ENCODE results near the gene CNOT10.
"Not testable (repeated sequence)": the region's sequence is repeated elsewhere in the genome, so short reads cannot be mapped to it uniquely, and the experiment has no call there.

CNOT10 gene, protein sequence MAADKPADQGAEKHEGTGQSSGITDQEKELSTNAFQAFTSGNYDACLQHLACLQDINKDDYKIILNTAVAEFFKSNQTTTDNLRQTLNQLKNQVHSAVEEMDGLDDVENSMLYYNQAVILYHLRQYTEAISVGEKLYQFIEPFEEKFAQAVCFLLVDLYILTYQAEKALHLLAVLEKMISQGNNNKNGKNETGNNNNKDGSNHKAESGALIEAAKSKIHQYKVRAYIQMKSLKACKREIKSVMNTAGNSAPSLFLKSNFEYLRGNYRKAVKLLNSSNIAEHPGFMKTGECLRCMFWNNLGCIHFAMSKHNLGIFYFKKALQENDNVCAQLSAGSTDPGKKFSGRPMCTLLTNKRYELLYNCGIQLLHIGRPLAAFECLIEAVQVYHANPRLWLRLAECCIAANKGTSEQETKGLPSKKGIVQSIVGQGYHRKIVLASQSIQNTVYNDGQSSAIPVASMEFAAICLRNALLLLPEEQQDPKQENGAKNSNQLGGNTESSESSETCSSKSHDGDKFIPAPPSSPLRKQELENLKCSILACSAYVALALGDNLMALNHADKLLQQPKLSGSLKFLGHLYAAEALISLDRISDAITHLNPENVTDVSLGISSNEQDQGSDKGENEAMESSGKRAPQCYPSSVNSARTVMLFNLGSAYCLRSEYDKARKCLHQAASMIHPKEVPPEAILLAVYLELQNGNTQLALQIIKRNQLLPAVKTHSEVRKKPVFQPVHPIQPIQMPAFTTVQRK

DNA sequence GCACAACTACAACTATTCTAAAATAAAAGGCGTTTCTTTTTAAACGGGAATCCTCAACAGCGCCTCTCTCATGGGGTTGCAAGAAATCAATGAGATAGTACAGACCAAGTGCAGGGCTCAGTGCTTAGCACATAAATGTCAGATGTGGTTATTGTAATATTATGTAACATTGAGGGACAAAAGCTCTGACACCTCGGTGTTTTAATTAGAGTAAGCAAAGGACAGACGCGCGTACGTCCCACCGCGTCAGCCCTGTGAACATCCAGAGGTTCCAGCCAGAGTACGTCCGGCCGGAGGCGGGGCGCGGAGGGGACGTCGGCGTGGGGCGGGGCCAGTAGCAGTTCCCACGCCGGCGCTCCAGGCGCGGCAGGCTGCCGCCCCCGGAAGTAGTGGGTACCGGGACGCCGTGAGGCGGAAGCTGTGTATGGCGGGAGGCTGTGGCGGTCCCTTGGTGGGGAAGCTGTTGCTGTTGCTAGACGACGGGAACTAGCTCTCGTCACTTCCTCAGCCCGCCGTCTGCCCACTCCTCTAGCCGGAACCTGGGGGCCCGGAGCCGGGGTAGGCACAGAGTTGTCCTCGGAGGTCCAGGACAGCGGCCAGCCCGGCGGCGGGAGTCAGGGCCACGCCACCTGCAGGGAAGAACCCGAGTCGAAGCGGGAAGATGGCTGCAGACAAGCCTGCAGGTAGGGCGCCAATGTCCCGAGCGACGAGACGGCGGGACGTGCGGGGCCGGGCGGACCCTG is at the start of gene CNOT10:
CNOT10 (plus strand) TSS at position 389 of the 743 bp plus-strand sequence; CDS start at position 662, 273 bp downstream.
- DNase-seq: peak; percentile 85 to 96 (median 92)

DNA sequence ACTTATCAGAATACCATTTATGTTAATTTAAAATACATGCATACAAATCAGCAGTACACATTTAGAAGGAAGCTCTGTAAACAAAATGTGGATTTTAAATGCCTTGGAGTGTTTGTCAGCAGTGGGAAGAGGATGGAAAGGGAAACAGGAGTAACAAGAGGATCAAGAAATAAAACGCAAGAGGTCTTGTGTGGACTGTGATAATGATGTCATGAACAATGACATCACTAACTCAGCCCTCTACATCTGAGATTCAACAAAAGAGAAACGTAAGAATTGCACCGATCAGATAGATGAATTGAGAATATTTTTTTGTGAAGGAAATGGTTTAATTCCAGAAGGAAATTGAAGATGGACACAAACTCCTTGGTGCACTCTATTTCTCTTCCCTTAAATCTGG is 44.0 kb upstream of the CNOT10 start:
- DNase-seq: no peak

DNA sequence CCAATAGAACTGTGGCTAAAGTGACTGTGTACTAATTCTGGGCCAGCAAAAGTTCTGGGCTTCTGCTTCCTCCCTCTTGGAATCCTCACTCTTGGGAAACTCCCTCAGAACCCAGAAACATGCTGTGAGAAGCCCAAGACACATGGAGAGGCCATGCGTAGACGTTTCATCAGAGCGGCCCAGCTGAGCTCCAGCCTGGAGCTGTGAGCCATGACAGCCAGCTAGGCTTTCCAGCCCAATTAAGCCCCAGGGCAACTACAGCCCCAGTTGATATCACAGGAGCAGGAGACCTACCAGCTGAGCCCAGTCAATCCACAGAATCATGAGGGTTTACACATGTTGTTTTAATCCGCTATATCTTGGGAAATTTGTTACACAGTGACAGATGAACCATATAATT is 43.6 kb upstream of the CNOT10 start:
- no peak for DNase-seq

DNA sequence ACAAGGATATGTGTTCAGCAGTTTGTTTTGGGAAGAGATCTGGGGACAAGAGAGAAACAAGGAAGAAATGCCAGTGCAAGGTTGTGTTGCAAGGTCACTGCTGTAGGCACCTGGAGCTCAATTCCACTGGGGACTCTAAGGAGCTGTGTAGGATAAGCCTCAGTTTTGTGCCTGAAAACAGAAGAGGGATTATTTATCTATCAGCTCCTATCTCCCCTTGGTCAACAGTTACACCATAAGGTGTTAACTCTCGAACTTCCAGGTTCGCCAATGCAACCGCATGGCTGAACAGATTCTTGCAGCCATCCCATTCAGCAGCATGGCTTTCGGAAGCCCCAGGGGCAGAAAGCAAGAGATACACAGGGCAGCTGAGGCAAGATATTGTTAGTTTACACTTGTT is 41.6 kb upstream of the CNOT10 start:
- DNase-seq: no peak

DNA sequence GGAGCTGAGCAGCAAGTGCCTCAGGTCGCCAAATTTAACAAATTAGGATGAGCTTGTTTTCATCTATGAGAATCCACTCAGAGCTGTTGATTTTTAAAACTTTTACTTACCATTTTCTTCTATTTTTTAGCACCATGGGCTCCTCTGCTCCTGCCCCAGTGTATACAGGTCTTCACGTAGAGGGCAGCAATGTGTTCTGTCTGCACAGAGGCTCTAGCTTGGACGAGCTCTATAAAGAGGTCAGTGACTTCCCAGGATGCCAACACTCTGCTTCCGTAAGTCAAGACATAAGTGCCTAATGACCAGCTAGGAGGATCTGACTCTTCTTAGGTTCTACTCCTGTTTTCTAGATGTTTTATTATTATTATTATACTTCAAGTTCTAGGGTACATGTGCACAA is 41.2 kb upstream of the CNOT10 start:
- no peak for DNase-seq

DNA sequence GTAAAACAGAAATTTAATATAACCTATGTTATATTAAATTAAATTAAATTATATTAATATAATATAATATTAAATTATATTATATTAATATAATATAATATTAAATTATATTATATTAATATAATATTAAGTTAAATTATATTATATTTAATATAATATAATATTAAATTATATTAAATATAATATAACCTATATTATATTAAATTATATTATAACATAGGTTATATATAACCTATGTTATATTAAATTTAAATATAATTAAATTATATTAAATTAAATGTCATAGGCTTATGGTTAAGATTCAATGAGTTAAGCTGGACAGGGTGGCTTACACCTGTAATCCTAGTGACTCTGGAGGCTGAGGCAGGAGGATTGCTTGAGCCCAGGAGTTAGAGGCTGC is 40.6 kb upstream of the CNOT10 start:
- no peak for DNase-seq

DNA sequence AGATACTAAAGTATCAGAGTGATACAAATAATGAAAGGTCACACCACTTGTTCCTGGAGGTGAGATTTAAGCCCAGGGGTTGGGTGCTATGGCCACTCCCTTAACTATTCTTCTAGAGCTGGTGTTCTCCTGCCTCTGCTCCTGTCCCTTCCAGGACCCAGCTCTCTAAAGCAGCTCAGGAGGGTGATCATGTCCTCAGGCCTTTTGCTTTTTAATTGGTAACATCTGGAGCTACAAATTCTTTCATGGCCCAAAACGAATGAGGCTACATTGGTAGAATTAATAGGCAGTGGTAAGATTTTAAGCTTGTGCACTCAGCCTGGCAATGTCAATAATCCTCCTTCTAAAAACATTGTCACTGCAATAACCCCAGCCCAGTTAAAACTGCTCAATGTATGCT is 38.2 kb upstream of the CNOT10 start:
- no peak for DNase-seq

DNA sequence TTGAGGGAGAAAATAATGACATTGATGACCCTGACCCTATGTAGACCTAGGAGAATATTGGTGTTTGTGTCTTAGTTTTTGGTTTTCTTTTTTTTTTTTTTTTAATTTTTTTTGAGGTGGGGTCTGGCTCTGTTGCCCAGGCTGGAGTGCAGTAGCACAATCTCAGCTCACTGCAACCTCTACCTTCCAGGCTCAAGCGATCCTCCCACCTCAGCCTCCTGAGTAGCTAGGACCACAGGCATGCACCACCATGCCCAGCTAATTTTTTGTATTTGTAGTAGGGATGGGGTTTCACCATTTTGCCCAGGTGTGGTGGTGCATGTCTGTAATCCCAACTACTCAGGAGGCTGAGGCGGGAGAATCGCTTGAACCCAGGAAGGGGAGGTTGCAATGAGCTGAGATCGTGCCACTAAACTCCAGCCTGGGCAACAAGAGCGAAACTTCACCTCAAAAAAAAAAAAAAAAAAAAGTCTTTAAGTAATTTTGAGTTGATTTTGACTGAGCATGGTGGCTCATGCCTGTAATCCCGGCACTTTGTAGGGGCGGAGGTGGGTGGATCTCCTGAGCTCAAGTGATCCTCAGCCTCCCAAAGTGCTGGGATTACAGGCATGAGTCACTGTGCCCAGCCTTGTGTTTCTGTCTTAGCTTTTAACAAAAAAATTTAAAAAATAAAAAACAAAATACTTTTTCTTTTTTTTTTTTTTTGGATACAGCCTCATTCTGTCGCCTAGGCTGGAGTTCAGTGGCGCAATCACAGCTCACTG is 32.5 kb upstream of the CNOT10 start:
- DNase-seq: not testable (repeated sequence)

DNA sequence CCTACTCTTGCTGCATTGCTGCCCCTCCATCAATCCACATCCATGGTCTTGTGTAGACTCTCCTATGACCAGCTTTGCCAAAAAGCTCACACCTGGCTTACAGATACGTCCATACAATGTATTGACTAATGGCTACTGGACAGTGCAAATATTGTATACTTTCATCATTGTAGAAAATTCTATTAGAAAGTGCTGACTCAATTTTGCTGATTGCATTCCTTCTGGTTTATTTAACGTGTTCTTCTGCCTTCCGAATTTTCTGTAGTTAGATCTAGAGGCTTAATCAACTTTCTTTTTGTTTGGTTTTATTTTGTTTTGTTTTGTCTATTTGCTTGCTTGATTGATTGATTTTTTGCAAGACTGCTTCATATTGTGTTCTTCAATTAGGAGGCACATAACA is 29.8 kb upstream of the CNOT10 start:
- no peak for DNase-seq

DNA sequence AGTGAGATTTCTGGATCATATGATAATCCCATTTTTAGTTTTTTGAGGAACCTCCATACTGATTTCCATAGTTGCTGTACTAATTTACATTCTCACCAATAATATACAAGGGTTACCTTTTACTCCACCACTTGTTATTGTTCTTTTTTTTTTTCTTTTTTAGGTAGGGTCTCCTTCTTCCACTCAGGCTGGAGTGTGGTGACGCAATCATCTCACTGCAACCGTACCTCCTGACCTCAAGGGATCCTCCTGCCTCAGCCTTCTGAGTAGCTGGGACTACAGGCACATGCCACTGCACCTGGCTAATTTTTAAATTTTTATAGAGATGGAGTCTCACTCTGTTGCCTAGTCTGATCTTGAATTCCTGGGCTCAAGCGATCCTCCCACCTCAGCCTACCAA is 24.4 kb upstream of the CNOT10 start:
- no peak for DNase-seq

DNA sequence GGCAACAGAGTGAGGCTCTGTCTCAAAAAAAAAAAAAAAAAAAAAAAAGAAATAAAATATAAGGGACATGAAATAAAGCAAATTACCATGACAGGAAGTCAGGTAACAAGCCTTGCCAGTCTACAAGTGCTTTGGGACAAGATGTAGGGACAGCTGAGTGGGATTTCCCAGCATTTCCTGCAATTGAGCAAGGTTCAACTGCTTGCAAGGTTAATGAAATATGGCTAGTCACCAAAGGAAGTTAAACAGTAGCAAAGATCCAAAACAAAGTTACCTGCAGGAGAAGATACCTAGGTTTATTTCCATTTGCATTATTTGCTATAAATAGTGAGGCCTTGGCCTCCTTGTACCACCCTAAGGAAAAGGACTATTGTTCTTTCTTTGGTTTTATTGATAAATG is 22.3 kb upstream of the CNOT10 start:
- DNase-seq: no peak

DNA sequence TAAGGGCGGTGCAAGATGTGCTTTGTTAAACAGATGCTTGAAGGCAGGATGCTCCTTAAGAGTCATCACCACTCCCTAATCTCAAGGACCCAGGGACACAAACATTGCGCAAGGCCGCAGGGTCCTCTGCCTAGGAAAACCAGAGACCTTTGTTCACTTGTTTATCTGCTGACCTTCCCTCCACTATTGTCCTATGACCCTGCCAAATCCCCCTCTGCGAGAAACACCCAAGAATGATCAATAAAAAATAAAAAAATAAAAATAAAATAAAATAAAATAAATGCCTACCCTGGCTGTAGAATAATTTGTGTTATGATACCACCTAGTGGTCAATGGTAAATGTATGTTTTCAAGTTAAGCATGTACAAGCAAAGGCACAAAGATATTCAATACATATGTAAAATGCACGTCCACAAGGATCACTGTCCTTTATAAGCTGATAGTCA is 20.3 kb upstream of the CNOT10 start:
- not testable (repeated sequence) for DNase-seq

DNA sequence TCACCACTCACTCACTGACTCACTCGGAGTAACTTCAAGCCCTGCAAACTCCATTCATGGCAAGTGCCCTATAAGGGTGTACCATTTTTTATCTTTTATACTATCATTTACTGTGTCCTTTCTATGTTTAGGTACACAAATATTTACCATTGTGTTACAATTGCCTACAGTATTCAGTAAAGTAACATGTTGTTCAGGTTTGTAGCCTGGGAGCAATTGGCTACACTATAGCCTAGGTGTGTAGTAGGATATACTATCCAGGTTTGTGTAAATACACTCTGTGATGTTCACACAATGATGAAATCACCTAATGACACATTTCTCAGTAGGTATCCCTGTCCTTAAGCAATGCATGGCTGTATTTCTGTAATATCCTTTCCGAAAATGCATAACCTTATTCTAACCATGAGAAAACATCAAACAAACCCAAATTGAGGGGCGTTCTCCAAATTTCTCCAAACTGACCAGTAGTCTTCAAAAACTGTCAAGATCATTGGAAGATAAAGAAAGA is 17.9 kb upstream of the CNOT10 start:
- DNase-seq: no peak

DNA sequence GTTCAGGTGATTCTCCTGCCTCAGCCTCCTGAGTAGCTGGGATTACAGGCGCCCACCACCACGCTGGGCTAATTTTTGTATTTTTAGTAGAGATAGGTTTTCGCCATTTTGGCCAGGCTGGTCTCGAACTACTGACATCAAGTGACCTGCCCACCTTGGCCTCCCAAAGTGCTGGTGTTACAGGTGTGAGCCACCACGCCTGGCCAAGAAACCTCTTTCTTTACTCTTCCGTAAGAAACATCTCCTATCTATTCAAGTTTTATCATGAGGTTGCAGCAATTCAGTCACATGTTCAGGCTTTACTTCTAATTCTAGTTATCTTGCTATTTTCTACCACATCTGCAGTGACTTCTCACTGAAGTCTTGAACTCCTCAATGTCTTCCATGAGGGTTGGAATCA is 15.8 kb upstream of the CNOT10 start:
- not testable (repeated sequence) for DNase-seq

DNA sequence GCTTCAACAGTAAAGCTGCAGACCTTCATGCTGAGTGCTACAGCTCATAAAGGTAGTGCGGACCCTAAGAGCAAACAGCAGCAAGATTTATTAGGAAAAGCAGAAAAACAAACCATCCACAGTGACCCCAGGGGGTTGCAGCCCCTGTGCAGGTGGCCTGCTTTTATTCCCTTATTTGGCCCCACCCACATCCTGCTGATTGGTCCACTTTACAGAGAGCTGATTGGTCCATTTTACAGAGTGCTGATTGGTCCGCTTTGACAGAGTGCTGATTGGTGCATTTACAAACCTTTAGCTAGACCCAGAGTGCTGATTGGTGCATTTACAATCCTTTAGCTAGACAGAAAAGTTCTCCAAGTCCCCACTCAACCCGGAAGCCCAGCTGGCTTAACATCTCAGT is 11.3 kb upstream of the CNOT10 start:
- DNase-seq: not testable (repeated sequence)

DNA sequence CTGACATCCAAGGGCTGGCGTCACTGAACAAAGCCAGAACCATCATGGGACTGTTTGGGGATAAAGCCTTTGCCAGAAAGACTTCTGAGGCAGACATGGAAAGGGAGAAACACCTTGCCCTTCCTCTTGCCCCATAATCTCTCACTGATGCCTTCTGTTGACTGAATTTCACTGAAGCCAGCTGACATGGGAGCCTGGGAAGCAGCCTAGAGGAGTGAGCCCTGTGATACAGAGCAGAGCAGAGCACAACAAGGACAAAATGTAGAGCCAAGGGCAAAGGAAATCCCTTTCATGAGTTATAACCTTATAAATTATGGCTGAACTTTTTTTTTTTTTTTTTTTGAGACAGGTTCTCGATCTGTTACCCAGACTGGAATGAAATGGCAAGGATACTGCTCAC is 9.8 kb upstream of the CNOT10 start:
- no peak for DNase-seq

DNA sequence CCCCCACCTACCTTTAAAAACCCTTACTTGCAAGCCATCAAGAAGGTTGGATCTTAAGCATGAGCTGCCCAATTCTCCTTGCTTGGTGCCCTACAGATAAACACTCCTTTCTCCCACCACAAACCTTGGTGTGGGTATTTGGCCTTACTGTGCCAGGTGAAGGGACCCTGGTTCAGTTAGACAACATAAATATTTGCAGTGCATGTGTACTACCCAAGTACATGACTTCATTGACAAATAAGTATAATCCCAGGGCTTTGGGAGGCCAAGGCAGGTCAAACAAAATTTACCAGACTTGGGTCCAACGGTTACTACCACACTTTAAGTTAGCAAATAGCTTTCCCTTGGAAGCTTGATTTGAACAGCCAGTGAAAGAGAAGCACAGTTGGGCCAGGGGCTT is 9.3 kb upstream of the CNOT10 start:
- DNase-seq: no peak

DNA sequence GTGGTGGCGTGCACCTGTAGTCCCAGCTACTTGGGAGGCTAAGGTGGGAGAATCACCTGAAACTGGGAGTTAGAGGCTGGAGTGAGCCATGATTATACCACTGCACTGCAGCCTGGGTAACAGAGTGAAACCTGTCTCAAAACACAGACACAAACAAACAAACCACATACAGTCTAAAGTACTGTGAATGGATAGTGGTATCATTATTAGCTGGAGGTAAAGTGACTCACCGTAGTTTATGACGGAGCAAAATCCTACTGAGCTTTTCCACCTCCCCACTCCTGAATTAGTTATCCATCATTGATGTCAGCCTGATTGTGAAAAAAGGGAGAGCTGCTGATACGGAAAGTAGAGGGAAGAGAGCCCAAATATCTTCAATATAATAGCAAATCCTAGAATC is 3.2 kb upstream of the CNOT10 start:
- no peak for DNase-seq

DNA sequence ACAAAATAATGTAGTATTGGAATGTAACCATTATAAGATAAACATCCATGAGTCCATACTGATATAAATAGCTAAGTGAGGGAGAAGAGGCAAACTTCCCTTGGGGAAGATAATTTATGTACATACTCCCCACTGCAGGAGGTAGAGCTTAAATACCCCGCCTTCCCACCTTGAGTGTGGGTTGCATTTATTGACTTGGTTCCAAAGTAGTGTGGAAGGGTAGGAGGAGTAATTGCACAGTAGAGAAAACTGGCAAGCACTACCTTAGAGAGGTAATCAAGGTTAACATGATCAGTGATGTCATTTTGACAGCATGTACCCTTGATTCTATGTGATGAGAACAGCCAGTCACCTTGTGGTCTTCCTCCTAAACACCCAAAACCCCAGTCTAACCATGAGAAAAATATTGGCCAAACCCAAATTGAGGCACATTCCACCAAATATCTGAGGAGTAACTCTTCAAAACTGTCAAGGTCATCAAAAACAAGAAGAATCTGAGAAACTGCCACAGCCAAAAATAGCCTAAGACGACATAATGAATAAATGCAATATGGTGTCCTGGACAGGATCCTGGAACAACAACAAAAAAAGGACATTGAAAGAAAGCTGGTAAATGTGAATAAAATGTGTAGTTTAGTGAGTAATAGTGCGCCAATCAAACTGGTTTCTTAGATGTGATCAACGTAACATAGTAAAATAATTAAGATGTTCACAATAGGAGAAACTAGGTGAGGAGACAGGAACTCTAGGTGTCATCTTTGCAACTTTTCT is 774 bp upstream of the CNOT10 start:
- DNase-seq: no peak

DNA sequence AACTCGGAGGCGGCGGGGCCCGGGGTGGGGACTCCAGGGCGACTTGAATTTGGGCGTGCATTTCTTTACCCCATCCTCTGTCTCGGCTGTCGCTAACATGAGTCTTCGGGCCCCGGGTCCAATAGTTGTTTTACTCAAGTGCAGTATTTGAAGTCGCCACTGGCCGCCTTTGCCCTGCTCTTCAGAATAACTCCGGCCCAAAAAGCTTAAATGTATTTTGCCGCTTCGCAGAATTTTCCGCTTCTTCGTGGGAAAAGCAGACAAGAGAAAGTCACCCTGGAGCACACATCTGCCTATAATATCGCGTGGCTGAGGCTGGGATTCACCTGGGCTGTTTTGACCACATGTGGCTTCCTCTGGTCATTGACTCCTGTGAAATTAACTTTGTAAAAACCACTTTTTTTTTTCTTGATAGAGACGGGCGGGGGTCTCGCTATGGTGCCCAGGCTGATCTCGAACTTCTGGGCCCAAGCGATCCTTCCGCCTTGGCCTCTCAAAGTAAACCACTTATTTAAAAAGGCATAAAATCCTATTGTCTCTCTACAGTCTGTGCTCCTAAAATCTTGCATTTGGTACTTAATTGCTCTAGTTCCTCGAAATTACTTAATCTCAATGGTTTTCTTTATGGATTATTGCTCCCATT is 676 bp downstream of the CNOT10 start:
- DNase-seq: peak in 1 of 4 experiments; percentile 30

DNA sequence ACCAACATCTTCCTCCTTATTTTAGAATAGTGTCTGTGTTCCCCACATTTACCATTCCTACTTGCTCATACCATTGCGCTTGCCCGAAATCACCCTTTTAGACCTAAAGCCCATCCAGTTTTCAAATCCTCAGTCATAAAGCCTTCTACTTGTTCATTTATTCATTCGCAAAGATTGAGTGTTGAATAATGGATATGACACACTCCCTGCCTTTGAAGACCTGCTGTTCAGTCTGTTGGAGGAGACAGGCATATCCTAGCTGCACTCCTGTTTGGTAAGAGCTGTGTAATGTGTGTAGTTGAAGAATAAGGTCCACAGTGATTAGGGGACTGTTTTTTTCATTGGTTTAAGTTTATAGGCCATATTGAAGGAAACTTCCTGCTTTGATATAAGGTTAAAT is 1.7 kb downstream of the CNOT10 start:
- DNase-seq: no peak

Measured in activated CD4-positive, CD25-positive, alpha-beta regulatory T cell (primary cell).